Measurements from ENCODE around the gene PRKAG2. TPM values are rescaled to one million over a fixed set of nuclear protein-coding genes. Genes with fewer than 3 reads are reported as not detected.
"Not testable (repeated sequence)": the region's sequence is repeated elsewhere in the genome, so short reads cannot be mapped to it uniquely, and the experiment has no call there.

The PRKAG2 gene
- total RNA-seq, 1 experiment from 2014 or later, result 28.2 TPM

DNA sequence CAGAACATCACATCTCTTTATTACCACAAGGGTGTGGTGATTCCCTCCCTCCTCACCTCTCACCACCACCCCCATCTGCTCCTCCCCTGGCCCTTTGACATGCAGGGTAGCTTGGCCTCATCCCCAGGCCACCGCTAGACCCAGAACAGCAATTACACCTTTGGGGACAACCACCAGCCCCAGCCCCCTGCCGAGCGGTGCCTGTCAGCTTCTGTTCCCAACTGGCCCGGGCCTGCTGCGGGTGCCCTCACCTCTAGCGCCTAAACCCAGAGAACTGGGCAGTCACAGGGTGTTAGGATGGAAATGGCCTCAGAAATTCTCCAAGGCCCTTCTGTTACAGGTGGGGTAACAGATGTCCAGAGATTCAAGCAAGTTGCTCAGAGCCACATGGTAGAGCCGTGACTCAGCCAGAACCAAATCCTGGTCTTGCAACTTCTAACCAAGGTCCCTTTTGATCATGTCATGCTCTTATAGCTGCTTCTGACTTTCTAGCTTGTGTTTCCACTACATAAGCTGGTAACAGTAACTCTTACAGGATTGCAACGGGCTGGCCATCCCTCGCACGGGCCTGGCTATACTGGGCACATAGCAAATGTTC is 78.0 kb downstream of the PRKAG2 start:
- H3K4me3 ChIP-seq, result no peak overlapping the region

DNA sequence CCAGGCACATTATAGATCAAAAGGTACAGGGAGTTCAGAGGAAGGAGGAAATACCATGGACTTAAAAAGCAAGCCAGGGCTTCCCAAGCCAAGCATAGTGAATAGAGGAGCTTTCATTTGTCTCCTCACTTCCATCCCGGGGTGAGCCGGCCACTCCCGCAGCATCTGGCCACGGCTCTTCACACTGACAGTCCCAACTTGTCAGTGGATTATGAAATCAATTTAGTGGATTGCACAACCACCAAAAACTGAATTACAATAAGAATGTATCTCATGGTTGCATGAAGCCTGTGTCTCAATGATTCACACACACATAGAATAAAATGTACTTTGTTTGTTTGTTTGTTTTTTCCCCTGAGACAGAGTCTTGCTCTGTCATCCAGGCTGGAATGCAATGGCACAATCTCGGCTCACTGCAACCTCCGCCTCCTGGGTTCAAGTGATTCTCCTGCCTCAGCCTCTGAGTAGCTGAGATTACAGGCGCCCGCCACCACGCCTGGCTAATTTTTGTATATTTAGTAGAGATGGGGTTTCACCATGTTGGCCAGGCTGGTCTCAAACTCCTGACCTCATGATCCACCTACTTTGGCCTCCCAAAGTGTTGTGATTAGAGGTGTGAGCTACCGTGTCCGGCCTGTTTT is 79.1 kb downstream of the PRKAG2 start:
- H3K4me3 ChIP-seq; H3K27me3 ChIP-seq (replicated peaks); H3K9me3 ChIP-seq (replicated peaks); H3K36me3 ChIP-seq: not testable (repeated sequence)
- H3K4me1 ChIP-seq (replicated peaks), result peaks cover 24% of the 10 kb centered on the region
- peak overlapping the region; percentile 57 for H3K27ac ChIP-seq
- DNase-seq (ENCODE audit: low read depth in 1 of 2, low spot score in 2 of 2), result peak in 1 of 2 experiments; percentile 29

More for the DNA sequence above, 78.0 kb downstream of the PRKAG2 start:
- no peaks in the 10 kb centered on the region for H3K9me3 ChIP-seq (replicated peaks)
- H3K36me3 ChIP-seq, result no peaks in the 10 kb centered on the region
- no peaks in the 10 kb centered on the region for H3K27me3 ChIP-seq (replicated peaks)
- DNase-seq (ENCODE audit: low read depth in 1 of 2, low spot score in 2 of 2), result no peak
- H3K27ac ChIP-seq, result no peak overlapping the region
- peaks cover 24% of the 10 kb centered on the region for H3K4me1 ChIP-seq (replicated peaks)

DNA sequence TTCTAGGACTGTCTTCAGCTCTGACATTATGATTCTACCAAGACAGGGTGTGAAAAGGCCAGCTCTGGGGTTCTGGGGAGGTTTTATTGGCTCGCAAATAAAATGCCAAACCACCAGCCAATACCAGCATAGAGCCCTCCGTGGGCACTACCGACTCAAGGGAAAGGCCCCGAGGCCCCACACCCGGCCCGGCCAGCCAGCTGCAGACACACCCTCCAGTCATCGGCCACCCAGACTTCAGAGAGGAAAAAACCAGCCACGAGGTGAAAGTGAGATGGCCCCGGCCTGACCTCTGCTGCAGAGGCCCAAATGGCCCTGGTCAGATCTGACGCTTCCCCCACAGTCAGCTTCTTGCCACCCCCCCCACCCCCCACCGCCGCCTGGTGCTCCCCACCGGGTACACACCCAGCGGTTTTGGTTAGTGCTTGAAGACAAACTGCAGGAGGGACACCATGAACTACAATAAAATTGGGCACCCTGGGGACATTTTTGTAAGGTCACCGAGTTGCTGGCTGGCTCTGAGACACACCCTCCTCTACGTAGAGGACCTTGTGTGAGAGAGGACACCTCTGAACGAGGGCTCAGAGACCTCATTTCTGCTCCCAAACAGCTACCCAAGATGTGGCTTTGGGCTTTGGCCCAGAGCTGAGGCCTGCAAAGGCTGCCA is 79.9 kb downstream of the PRKAG2 start:
- no peaks in the 10 kb centered on the region for H3K9me3 ChIP-seq (replicated peaks)
- H3K27ac ChIP-seq, result peak overlapping the region; percentile 91
- H3K27me3 ChIP-seq (replicated peaks), result no peaks in the 10 kb centered on the region
- peaks cover 24% of the 10 kb centered on the region for H3K4me1 ChIP-seq (replicated peaks)
- no peaks in the 10 kb centered on the region for H3K36me3 ChIP-seq
- H3K4me3 ChIP-seq, result no peak overlapping the region
- peak; percentile 50 to 73 for DNase-seq (ENCODE audit: low read depth in 1 of 2, low spot score in 2 of 2)

DNA sequence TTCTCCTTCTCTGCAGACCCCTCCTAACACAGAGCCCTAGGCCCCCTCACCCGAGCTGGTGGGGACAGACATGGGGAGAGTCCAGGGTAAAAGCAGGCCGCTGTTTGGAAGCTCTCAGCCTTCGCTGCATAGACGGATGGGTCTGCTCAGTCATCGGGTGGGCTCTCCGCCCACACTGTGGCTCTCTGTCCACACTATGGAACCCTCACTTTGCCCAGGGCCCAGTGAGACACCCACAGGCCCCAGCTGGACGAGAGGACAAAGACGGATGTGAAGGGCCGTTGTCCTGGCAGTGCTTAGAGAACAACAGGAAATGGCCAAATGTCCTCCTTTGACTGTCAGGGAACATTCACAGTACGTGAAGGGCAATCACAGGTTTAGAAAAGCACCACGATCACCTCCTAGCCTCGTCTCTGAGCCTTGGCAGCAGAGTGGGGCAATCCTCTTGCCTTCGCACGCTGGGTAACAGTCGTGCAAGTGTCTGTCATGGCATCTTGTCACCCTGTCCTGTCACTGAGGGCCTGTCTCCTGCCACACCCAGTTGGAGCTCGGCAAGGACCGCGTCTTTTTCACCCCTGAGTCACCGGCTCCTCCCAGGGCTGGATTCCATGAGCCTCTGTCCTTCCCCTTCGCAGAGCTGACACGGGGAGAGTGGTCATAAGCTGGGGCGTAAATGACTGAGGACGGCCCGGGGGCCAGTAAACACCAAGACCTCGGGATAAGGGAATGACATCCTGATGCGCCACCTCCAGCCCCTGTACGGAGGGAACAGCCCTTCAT is 80.6 kb downstream of the PRKAG2 start:
- Histone ChIP-seq H3K27me3 (replicated peaks) (no peaks in the 10 kb centered on the region), H3K9me3 (replicated peaks) (no peaks in the 10 kb centered on the region), H3K27ac (peak overlapping the region; percentile 91), H3K4me1 (replicated peaks) (peaks cover 24% of the 10 kb centered on the region), H3K4me3 (no peak overlapping the region), H3K36me3 (no peaks in the 10 kb centered on the region)
- peak; percentile 65 to 81 for DNase-seq (ENCODE audit: low read depth in 1 of 2, low spot score in 2 of 2)

DNA sequence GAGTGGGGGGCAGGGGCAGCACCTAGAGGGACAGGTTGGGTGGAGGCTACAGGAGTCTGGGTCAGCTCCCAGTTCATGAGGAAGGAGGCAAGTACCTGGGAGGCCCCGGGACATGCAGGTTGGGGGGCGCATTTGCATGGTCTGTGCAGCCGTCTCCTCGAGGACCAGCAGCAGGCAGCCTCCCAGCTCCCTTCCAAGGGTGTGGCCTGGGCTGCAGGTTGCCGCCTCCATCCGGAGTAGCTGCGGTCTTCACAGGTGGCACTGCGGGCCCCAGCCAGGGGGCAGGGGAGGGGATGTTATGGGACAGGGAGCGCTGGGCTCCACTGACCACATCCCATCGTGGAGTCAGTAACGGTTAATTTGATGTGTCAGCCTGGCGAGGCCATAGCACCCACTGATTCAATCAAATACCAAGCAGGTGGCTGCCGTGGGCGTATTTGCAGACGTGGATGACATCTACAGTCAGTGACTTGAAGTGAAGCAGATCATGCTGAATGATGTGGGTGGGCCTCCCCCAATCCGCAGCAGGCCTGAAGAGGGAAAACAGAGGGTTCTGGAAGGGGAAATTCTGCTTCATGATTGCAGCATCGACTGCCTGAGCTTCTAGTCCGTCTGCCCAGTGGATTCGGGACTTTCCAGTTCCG is 81.6 kb downstream of the PRKAG2 start:
- Histone ChIP-seq H3K27me3 (replicated peaks) (no peaks in the 10 kb centered on the region), H3K27ac (no peak overlapping the region), H3K36me3 (no peaks in the 10 kb centered on the region), H3K4me1 (replicated peaks) (peaks cover 24% of the 10 kb centered on the region), H3K9me3 (replicated peaks) (no peaks in the 10 kb centered on the region), H3K4me3 (no peak overlapping the region)
- DNase-seq (ENCODE audit: low read depth in 1 of 2, low spot score in 2 of 2), result no peak

DNA sequence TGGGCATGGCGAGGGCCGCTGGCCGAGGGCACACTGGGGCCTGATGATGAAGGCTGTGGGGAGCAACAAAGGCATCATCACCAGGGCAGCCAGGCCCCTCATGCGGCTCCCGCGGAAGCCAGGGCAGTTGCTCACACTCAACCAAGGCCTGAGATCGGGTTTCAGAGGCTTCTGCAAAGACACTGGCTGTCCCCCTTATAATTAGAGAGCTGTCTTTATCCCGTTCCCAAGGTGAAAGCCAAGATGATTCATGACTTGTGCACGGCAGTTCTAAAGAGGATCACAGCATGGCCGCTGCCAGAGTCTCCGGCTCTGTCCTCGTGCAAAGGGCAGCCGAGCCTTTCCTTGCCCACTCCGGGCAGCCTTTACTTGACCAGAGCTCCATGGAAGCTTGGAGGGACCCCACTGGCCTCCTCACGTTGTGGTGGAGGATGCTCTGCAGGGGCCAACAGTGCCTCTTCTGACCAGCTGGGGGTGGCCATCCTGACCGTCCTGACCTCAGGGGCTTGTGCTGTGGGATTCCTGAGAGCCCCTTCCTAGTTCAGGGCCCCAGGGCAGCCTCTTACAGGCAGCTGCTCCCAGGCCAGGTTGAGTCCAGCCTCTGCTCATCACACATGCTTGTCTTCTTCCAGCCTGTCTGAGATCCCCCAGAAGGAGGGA is 82.3 kb downstream of the PRKAG2 start:
- Histone ChIP-seq H3K27me3 (replicated peaks) (no peaks in the 10 kb centered on the region), H3K36me3 (no peaks in the 10 kb centered on the region), H3K27ac (no peak overlapping the region), H3K4me3 (no peak overlapping the region), H3K9me3 (replicated peaks) (no peaks in the 10 kb centered on the region), H3K4me1 (replicated peaks) (peaks cover 24% of the 10 kb centered on the region)
- no peak for DNase-seq (ENCODE audit: low read depth in 1 of 2, low spot score in 2 of 2)

DNA sequence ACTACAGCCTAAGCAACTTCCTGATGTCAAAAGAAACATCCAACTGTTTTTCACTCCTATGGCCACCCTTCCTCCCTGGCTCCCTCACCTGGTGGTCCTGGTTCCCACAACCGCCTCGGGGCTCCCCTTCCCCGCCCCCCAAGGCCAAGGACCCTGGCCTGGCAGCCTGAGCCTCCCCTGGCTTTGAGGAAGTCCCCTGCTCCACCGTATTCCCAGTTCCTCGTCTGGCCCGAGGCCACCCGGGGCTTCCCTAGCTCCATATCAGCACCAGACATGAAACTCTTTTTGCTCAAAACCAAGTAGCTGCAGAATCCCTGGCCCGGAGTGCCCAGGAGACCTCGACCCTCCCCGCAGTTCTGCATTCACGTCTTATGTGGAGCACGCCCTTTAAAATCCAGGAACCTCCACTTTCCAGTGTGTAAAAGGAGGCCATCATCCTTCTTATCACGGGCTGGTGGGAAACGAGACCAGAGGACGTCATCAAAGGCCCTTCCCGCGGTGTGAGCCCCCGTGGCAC is 82.9 kb downstream of the PRKAG2 start:
- Histone ChIP-seq H3K36me3 (no peaks in the 10 kb centered on the region), H3K27me3 (replicated peaks) (no peaks in the 10 kb centered on the region), H3K27ac (no peak overlapping the region), H3K9me3 (replicated peaks) (no peaks in the 10 kb centered on the region), H3K4me3 (no peak overlapping the region), H3K4me1 (replicated peaks) (peaks cover 24% of the 10 kb centered on the region)
- no peak for DNase-seq (ENCODE audit: low read depth in 1 of 2, low spot score in 2 of 2)

DNA sequence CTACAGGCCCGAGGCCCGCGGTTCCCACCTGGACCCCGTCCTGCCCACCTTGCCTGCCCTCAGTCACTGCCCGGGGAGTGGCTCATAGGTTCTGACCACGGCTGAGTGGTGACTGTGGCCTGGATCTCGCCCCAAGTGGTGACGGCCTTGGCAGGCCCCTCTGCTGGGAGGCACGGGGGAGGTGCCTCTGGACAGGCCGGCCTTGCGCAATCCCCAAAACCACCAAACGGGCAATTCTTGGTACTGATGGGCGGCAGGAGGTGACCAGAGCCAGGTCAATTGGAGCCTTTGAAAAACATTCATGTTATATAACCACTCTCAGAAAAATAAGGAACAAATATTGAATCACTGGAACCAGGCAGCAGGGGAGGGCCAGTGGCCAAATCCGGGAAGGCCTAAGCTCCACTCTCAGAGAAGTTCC is 83.4 kb downstream of the PRKAG2 start:
- H3K27ac ChIP-seq, result no peak overlapping the region
- H3K4me1 ChIP-seq (replicated peaks), result peaks cover 24% of the 10 kb centered on the region
- DNase-seq (ENCODE audit: low read depth in 1 of 2, low spot score in 2 of 2), result no peak
- H3K36me3 ChIP-seq, result no peaks in the 10 kb centered on the region
- H3K27me3 ChIP-seq (replicated peaks), result no peaks in the 10 kb centered on the region
- no peak overlapping the region for H3K4me3 ChIP-seq
- no peaks in the 10 kb centered on the region for H3K9me3 ChIP-seq (replicated peaks)

DNA sequence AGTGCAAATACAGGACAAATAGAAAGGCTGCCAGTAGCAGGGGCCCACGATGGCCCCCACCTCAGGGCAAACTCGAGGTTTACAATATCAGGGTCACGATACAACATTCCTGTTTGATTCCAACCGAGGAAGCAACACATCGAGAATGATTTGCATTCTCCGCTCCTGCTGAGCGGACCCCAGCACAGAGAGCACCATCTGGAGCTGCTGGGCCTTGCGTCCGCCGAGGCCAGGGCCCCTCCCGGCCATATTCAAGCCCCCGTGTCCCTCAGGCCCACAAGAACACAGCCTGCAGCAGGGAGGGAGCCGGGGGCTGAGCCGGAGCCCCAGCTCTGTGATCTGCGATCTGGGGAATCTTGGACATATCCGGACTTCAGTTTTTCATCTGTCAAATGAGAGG is 84.3 kb downstream of the PRKAG2 start:
- H3K4me3 ChIP-seq, result no peak overlapping the region
- no peaks in the 10 kb centered on the region for H3K27me3 ChIP-seq (replicated peaks)
- no peak overlapping the region for H3K27ac ChIP-seq
- H3K9me3 ChIP-seq (replicated peaks), result no peaks in the 10 kb centered on the region
- H3K4me1 ChIP-seq (replicated peaks), result peaks cover 18% of the 10 kb centered on the region
- no peak for DNase-seq (ENCODE audit: low read depth in 1 of 2, low spot score in 2 of 2)
- no peaks in the 10 kb centered on the region for H3K36me3 ChIP-seq

DNA sequence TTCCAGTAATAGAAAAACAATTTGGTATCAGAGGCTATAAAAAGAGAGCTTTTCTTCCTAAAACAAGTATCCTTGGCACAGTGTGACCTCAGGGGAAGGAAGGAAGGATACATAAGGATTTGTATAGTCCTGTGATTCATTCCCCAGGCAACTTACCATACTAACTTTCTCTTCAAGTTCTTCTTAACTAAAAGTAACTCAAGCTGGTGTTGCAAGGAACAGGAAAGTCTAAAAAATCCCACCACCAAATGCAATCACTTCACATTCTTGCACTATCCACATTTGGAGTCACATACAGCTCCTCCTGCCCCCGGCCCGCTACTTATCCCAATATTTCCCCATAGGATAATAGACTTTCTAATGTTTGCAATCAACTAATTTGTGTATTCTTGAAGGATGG is 84.8 kb downstream of the PRKAG2 start:
- Histone ChIP-seq H3K9me3 (replicated peaks) (no peaks in the 10 kb centered on the region), H3K36me3 (no peaks in the 10 kb centered on the region), H3K27ac (no peak overlapping the region), H3K4me3 (no peak overlapping the region), H3K4me1 (replicated peaks) (peaks cover 12% of the 10 kb centered on the region), H3K27me3 (replicated peaks) (no peaks in the 10 kb centered on the region)
- no peak for DNase-seq (ENCODE audit: low read depth in 1 of 2, low spot score in 2 of 2)

DNA sequence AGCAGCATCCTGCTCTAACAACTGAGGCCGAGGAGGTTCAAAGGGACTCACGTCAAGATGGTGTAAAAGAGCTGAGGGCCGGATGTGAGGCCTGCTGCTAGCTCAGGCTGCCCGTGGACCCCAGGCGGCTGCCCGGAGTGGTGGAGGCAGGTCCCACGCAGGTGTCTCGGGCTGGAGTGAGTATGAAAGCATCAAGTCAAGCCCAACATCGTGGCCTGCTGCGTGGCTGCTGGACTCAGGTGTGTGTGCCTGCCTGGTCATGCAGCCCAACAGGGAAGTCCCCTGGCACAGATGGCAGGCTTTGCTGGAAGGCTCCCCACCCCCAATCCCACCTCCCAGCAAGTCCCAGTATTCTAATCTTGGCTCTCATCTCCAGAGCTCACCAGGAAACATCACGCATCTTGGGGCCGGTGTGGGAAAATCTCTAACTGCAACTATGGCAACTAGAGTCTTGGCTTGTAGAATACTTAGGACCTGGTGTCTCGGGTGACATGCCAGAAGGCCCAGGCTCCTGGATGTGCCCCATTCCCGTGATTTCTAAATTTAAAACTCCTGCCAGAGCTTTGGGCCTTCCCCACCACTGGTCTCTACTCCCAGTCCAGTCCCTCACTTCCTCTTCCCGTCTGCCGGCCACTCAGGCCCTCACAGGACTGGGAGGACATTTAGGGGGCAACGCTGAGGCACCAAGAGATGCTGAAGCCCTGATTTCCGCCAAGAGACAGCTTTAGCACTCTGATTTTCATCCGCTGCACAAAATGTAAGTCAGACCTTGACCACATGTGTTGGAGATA is 85.9 kb downstream of the PRKAG2 start:
- Histone ChIP-seq H3K4me1 (replicated peaks) (peaks cover 2% of the 10 kb centered on the region), H3K4me3 (no peak overlapping the region), H3K36me3 (no peaks in the 10 kb centered on the region), H3K27ac (no peak overlapping the region), H3K27me3 (replicated peaks) (no peaks in the 10 kb centered on the region), H3K9me3 (replicated peaks) (no peaks in the 10 kb centered on the region)
- no peak for DNase-seq (ENCODE audit: low read depth in 1 of 2, low spot score in 2 of 2)

DNA sequence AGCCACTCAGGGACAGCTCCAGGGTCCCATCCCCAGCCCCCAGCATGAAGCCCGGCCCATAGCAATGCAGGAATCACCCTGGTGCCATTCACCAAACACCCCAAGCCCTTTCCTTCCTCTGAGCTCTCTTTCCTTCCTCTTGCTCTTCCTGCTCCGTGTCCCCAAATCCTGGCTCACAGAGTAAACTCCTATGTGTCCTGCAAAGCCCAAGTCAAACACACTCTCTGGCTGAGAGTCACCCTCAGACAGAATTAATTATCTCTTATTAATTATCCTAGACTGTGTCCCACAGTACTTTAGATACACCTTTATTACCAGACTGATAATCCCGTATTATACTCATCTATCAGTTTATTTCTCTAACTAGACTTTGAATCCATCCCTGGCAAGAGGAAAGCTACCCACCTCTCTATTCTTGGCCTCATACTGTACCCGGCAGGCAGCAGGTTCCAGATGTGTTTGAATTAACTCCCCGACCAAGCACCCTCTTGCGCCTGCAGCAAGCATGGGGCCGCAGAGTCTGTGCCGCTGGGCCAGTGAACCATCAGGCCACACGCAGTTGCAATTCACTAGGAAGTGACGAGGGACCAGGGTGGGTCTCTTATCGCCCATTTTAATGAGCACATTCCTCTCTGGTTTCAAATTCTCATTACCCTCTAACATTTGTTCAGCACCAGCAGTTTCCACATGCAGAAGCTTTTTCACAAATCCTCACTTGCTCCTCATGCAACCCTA is 86.7 kb downstream of the PRKAG2 start:
- no peak for DNase-seq (ENCODE audit: low read depth in 1 of 2, low spot score in 2 of 2)
- H3K36me3 ChIP-seq, result no peaks in the 10 kb centered on the region
- no peaks in the 10 kb centered on the region; the same call in 1 of the 2 replicates for H3K4me1 ChIP-seq (replicated peaks)
- no peaks in the 10 kb centered on the region for H3K9me3 ChIP-seq (replicated peaks)
- no peak overlapping the region for H3K4me3 ChIP-seq
- H3K27me3 ChIP-seq (replicated peaks), result no peaks in the 10 kb centered on the region
- no peak overlapping the region for H3K27ac ChIP-seq
